Nephron (organoid): ENCODE measurements around the gene IL1RAPL1.

ENCODE experiments used
- H3K27ac Mint-ChIP-seq, 3 experiments: 2 replicates each; pipeline ENCODE4 v1.8.0; 2020; ENCODE audit warnings: mixed read lengths in 3 of 3, mild to moderate bottlenecking in 2 of 3, moderate library complexity in 1 of 3
- H3K27me3 Mint-ChIP-seq: 2 replicates; pipeline ENCODE4 v1.8.0; 2021; ENCODE audit warnings: low read depth, mild to moderate bottlenecking, moderate library complexity, mixed read lengths
- H3K36me3 Mint-ChIP-seq: 2 replicates; pipeline ENCODE4 v1.8.0; 2020; ENCODE audit warnings: low read depth, mixed read lengths
- H3K4me1 Mint-ChIP-seq: 2 replicates; pipeline ENCODE4 v1.8.0; 2020; ENCODE audit warnings: mixed read lengths
- H3K4me3 Mint-ChIP-seq, 3 experiments: 2 replicates each; pipeline ENCODE4 v1.8.0; 2020; ENCODE audit warnings: mild to moderate bottlenecking in 3 of 3, mixed read lengths in 3 of 3, moderate library complexity in 2 of 3
- H3K9me3 Mint-ChIP-seq: 2 replicates; pipeline ENCODE4 v1.8.0; 2020; ENCODE audit warnings: mixed read lengths
- TF ChIP-seq, protein P1 (sequence below), 3 experiments: fragments of 200-600 bp; sonication (generic); IDR thresholded peaks; one replicate each; pipeline ENCODE4 v1.5.0; 2021; ENCODE audit warnings: antibody characterized with exemption in 3 of 3; ENCODE audit not compliant: unreplicated experiment in 3 of 3

IL1RAPL1 gene

GRCh38 chrX:29071525-29072320 lies 484.5 kb downstream of the IL1RAPL1 start:
- Mint-ChIP-seq H3K4me3 (no peak overlapping the region), H3K27ac (peak overlapping the region in 1 of 3 experiments; percentile 14), H3K4me1 (no peaks in the 10 kb centered on the region), H3K36me3 (no peaks in the 10 kb centered on the region), H3K27me3 (no peaks in the 10 kb centered on the region), H3K9me3 (no peaks in the 10 kb centered on the region)
- TF ChIP-seq, protein P1, sequence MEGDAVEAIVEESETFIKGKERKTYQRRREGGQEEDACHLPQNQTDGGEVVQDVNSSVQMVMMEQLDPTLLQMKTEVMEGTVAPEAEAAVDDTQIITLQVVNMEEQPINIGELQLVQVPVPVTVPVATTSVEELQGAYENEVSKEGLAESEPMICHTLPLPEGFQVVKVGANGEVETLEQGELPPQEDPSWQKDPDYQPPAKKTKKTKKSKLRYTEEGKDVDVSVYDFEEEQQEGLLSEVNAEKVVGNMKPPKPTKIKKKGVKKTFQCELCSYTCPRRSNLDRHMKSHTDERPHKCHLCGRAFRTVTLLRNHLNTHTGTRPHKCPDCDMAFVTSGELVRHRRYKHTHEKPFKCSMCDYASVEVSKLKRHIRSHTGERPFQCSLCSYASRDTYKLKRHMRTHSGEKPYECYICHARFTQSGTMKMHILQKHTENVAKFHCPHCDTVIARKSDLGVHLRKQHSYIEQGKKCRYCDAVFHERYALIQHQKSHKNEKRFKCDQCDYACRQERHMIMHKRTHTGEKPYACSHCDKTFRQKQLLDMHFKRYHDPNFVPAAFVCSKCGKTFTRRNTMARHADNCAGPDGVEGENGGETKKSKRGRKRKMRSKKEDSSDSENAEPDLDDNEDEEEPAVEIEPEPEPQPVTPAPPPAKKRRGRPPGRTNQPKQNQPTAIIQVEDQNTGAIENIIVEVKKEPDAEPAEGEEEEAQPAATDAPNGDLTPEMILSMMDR (IDR thresholded peaks at IDR 0.05; ENCODE audit: unreplicated experiment in 3 of 3): no peak

GRCh38 chrX:29082558-29082957 lies 495.3 kb downstream of the IL1RAPL1 start:
- TF ChIP-seq, protein P1 (IDR thresholded peaks at IDR 0.05; ENCODE audit: unreplicated experiment in 3 of 3): no peak
- peaks cover 2% of the 10 kb centered on the region for H3K9me3 Mint-ChIP-seq
- no peaks in the 10 kb centered on the region for H3K4me1 Mint-ChIP-seq
- H3K4me3 Mint-ChIP-seq: no peak overlapping the region
- no peaks in the 10 kb centered on the region for H3K27me3 Mint-ChIP-seq
- no peaks in the 10 kb centered on the region for H3K36me3 Mint-ChIP-seq
- no peak overlapping the region for H3K27ac Mint-ChIP-seq

DNA sequence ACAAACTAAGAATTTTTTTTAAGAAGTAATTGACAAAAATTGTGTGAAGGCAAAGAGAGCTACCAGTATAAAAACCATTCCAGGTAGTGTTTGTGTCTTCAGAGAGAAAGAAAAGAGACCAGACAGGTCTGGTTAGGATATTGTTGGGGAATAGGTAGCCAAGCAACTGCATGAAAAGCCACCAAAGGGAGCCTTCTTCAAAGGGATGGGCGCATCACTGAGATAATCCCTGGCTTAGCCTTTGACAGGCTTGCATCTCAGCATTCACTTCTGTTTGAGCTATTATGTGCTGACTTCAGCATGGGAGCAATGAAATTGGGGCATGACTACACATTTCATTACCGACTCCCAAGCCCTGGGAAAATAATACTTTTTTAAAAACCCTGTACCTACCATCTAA lies 496.6 kb downstream of the IL1RAPL1 start:
- H3K4me1 Mint-ChIP-seq: no peaks in the 10 kb centered on the region
- no peak overlapping the region for H3K4me3 Mint-ChIP-seq
- H3K27ac Mint-ChIP-seq: no peak overlapping the region
- H3K27me3 Mint-ChIP-seq: no peaks in the 10 kb centered on the region
- no peaks in the 10 kb centered on the region for H3K9me3 Mint-ChIP-seq
- TF ChIP-seq, protein P1 (IDR thresholded peaks at IDR 0.05; ENCODE audit: unreplicated experiment in 3 of 3): no peak
- no peaks in the 10 kb centered on the region for H3K36me3 Mint-ChIP-seq

DNA sequence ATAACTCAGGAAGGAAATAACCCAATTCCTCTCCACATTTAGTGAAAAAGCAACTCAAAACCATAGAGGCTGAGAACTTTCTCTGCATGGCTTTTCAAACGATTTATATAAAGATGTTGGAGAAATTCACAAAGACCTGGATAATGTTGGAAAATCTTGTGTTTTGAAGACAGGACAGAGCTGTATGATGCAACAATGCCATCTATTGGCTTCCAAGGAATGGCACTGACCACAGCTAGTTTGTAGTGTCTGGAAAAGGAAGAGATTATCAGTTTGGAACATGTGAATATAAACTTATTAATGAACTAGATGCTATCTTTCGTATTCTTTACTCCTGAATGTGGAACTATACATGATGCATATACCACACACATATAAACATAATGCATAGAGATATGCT lies 503.6 kb downstream of the IL1RAPL1 start:
- Mint-ChIP-seq H3K4me1 (no peaks in the 10 kb centered on the region), H3K9me3 (no peaks in the 10 kb centered on the region), H3K4me3 (no peak overlapping the region), H3K27me3 (no peaks in the 10 kb centered on the region), H3K36me3 (no peaks in the 10 kb centered on the region), H3K27ac (peak overlapping the region; percentile 30 to 75 (median 38))
- TF ChIP-seq, protein P1 (IDR thresholded peaks at IDR 0.05; ENCODE audit: unreplicated experiment in 3 of 3): peak; percentile 60 to 73 (median 61)

DNA sequence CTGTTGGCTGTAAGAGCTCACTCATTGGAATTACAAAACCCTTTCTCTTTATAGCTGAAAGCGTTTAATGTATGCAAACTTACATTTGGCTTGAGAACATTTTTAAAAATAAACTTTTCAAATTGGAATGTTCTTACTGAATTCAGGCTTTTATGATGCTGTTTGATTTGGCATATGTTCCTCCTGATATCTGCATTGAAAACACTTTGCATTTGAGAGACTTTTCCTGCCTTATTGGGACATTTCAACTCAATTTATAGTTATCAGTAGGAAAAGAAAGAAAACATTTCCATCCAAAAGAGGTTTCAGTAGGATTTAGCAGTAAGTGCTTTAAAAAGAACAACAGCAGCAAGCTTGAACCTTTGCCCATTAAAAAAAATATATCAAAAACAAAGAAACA lies 520.0 kb downstream of the IL1RAPL1 start:
- Mint-ChIP-seq H3K4me1 (no peaks in the 10 kb centered on the region), H3K27me3 (no peaks in the 10 kb centered on the region), H3K9me3 (peaks cover 14% of the 10 kb centered on the region), H3K36me3 (no peaks in the 10 kb centered on the region), H3K4me3 (no peak overlapping the region), H3K27ac (peak overlapping the region in 1 of 3 experiments; percentile 63)
- TF ChIP-seq, protein P1 (IDR thresholded peaks at IDR 0.05; ENCODE audit: unreplicated experiment in 3 of 3): no peak

DNA sequence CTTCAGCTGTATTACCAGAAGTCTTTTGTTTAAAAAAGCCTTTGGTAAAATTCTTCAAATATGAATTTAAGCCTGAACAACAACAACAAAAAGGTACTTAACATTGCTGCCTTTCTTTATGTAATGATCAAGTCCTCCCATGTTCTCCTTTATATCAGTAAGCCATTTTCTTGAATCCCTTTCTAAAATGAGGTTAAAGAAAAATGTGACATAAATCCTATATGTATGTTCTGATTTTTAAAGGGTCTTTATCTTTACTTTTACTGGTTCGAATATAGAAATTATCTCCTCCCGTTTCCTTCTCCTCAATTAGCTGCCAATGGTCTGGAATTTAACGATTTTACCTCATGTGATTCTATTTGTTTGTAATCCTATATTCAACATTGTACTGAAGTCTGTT lies 522.8 kb downstream of the IL1RAPL1 start:
- Mint-ChIP-seq H3K9me3 (no peaks in the 10 kb centered on the region), H3K27me3 (no peaks in the 10 kb centered on the region), H3K4me1 (no peaks in the 10 kb centered on the region), H3K36me3 (no peaks in the 10 kb centered on the region), H3K4me3 (no peak overlapping the region), H3K27ac (no peak overlapping the region)
- TF ChIP-seq, protein P1 (IDR thresholded peaks at IDR 0.05; ENCODE audit: unreplicated experiment in 3 of 3): no peak
